GM23338 (cell line): ENCODE results near the gene TNFRSF4. TPM values are rescaled to one million over a fixed set of nuclear protein-coding genes. Genes with fewer than 3 reads are reported as not detected.

Source experiments
- ATAC-seq: fragments of 200-7000 bp; cut with Tn5 transposase; 3 replicates; pipeline ENCODE4 v1.9.1; 2020
- DNase-seq: peaks from one replicate; pipeline ENCODE4 v3.0.0-alpha.2; 2015; ENCODE audit warnings: low spot score
- H2AFZ ChIP-seq: fragments of 200-600 bp; sonication (generic); 2 replicates; pipeline ENCODE4 v1.8.0; 2016; ENCODE audit warnings: antibody characterized with exemption, mild to moderate bottlenecking, moderate library complexity
- H3F3A ChIP-seq: fragments of 200-600 bp; sonication (generic); replicated peaks from 2 replicates; pipeline ENCODE4 v1.8.0; 2017; ENCODE audit warnings: antibody characterized with exemption, mixed run types, low read depth
- H3K27ac ChIP-seq: fragments of 200-600 bp; sonication (generic); 2 replicates; pipeline ENCODE4 v1.6.1; 2016; ENCODE audit warnings: low read depth
- H3K27me3 ChIP-seq: fragments of 200-600 bp; sonication (generic); 2 replicates; pipeline ENCODE4 v1.8.0; 2016; ENCODE audit warnings: mild to moderate bottlenecking, mixed run types, moderate library complexity; ENCODE audit not compliant: insufficient read depth
- H3K36me3 ChIP-seq: fragments of 200-600 bp; sonication (generic); 2 replicates; pipeline ENCODE4 v1.8.0; 2016; ENCODE audit warnings: mild to moderate bottlenecking; ENCODE audit not compliant: insufficient read depth
- H3K4me1 ChIP-seq: fragments of 200-600 bp; sonication (generic); 2 replicates; pipeline ENCODE4 v1.8.0; 2016; ENCODE audit warnings: mild to moderate bottlenecking, moderate library complexity; ENCODE audit not compliant: insufficient read depth
- H3K4me2 ChIP-seq: fragments of 200-600 bp; sonication (generic); 2 replicates; pipeline ENCODE4 v1.7.1; 2017; ENCODE audit warnings: mixed run types
- H3K4me3 ChIP-seq: fragments of 200-600 bp; sonication (generic); 2 replicates; pipeline ENCODE4 v1.6.1; 2016; ENCODE audit warnings: mixed run types
- H3K79me2 ChIP-seq: fragments of 200-600 bp; sonication (generic); replicated peaks from 2 replicates; pipeline ENCODE4 v1.8.0; 2017; ENCODE audit warnings: mild to moderate bottlenecking; ENCODE audit not compliant: insufficient read depth
- H3K9me2 ChIP-seq: fragments of 200-600 bp; sonication (generic); 2 replicates; pipeline ENCODE4 v1.8.0; 2017; ENCODE audit not compliant: insufficient read depth
- H4K20me1 ChIP-seq: fragments of 200-600 bp; sonication (generic); replicated peaks from 2 replicates; pipeline ENCODE4 v1.8.0; 2017; ENCODE audit warnings: mild to moderate bottlenecking; ENCODE audit not compliant: insufficient read depth
- H3K27ac Mint-ChIP-seq: 2 replicates; pipeline ENCODE4 v1.8.0; 2020; ENCODE audit warnings: inconsistent platforms, mild to moderate bottlenecking, moderate library complexity, mixed read lengths
- H3K27me3 Mint-ChIP-seq: 3 replicates; pipeline ENCODE4 v1.8.0; 2022; ENCODE audit warnings: low read depth, mild to moderate bottlenecking, moderate library complexity, mixed read lengths, inconsistent platforms; ENCODE audit not compliant: insufficient read depth, poor library complexity
- H3K36me3 Mint-ChIP-seq: 3 replicates; pipeline ENCODE4 v1.8.0; 2021; ENCODE audit warnings: low read depth, mild to moderate bottlenecking, inconsistent platforms, moderate library complexity, mixed read lengths
- H3K4me1 Mint-ChIP-seq: 3 replicates; pipeline ENCODE4 v1.8.0; 2020; ENCODE audit warnings: mild to moderate bottlenecking, inconsistent platforms, mixed read lengths
- H3K4me3 Mint-ChIP-seq: 3 replicates; pipeline ENCODE4 v1.8.0; 2021; ENCODE audit warnings: moderate library complexity, mild to moderate bottlenecking, inconsistent platforms, mixed read lengths
- H3K9me3 Mint-ChIP-seq: 3 replicates; pipeline ENCODE4 v1.8.0; 2020; ENCODE audit warnings: moderate library complexity, mild to moderate bottlenecking, inconsistent platforms, mixed read lengths
- EZH2 ChIP-seq: fragments of 200-600 bp; sonication (generic); IDR thresholded peaks from one replicate; pipeline ENCODE4 v1.8.0; 2017; ENCODE audit warnings: antibody characterized with exemption, mild to moderate bottlenecking, low read depth; ENCODE audit not compliant: unreplicated experiment
- EZH2phosphoT487 ChIP-seq: fragments of 200-600 bp; sonication (generic); IDR thresholded peaks from one replicate; pipeline ENCODE4 v1.8.1; 2018; ENCODE audit warnings: antibody characterized with exemption; ENCODE audit not compliant: unreplicated experiment
- NANOG ChIP-seq: IDR thresholded peaks from 2 replicates; pipeline ENCODE4 v1.6.1; 2016; ENCODE audit warnings: antibody characterized with exemption, borderline replicate concordance
- STAT1 ChIP-seq: IDR thresholded peaks from one replicate; pipeline ENCODE4 v1.6.1; 2016; ENCODE audit warnings: antibody characterized with exemption; ENCODE audit not compliant: unreplicated experiment
- ZNF114 ChIP-seq: fragments of 250-450 bp; sonication (Bioruptor Pico); IDR thresholded peaks from 2 replicates; pipeline ENCODE4 v1.5.0; 2020; ENCODE audit warnings: mild to moderate bottlenecking, moderate library complexity
- ZNF331 ChIP-seq: fragments of 250-450 bp; sonication (Bioruptor Pico); IDR thresholded peaks from 2 replicates; pipeline ENCODE4 v1.5.0; 2020; ENCODE audit warnings: low read depth, mild to moderate bottlenecking, moderate library complexity
- polyA plus RNA-seq: library from polyadenylated mRNA; unstranded; fragments of >200 nt; fragmentation: Nextera tagmentation; extraction: Ambion mirVana; gene quantifications from 2 replicates; pipeline ENCODE4 v1.2.1, GENCODE V29; 2016
- total RNA-seq: library from RNA; depleted of rRNA; stranded (reverse); fragments of >200 nt; shearing (Covaris generic); gene quantifications from 2 replicates; pipeline ENCODE4 v1.2.3, GENCODE V29; 2014
- TF ChIP-seq, protein P1 (sequence below), 2 experiments: fragments of 200-600 bp in 1 of 2; sonication (generic) in 1 of 2; conservative IDR thresholded peaks; 2 replicates each; pipeline versions ENCODE4 v1.5.1 to v1.6.1; 2016 to 2017; ENCODE audit warnings: antibody characterized with exemption in 2 of 2, low read depth in 2 of 2, mild to moderate bottlenecking in 2 of 2, moderate library complexity in 1 of 2
- TF ChIP-seq, protein P2 (sequence below): IDR thresholded peaks from one replicate; pipeline ENCODE4 v1.6.1; 2018; ENCODE audit warnings: antibody characterized with exemption; ENCODE audit not compliant: unreplicated experiment

Gene TNFRSF4
- total and polyA plus RNA-seq, 2 experiments from 2014 or later: not detected

DNA sequence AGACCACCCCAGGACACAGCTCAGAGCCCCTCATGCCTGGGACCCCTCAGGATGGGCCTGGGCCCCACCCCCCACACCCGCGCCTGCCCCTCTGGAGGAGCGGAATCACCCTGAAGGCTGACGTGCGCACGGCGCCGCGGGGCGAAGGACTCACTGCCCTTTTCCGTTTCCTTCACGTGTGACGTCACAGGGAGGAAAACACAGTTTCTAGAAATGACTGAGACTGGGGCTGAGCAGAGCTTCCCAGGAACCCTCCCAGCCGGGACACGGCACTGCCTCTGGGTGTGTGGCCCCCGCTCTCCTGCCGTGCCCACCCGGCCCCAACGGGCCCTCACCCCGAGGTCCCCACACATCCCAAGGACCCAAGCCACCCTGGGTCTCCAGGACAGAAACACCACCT lies 5.4 kb upstream of the TNFRSF4 start (continued):
- TF ChIP-seq, protein P1, sequence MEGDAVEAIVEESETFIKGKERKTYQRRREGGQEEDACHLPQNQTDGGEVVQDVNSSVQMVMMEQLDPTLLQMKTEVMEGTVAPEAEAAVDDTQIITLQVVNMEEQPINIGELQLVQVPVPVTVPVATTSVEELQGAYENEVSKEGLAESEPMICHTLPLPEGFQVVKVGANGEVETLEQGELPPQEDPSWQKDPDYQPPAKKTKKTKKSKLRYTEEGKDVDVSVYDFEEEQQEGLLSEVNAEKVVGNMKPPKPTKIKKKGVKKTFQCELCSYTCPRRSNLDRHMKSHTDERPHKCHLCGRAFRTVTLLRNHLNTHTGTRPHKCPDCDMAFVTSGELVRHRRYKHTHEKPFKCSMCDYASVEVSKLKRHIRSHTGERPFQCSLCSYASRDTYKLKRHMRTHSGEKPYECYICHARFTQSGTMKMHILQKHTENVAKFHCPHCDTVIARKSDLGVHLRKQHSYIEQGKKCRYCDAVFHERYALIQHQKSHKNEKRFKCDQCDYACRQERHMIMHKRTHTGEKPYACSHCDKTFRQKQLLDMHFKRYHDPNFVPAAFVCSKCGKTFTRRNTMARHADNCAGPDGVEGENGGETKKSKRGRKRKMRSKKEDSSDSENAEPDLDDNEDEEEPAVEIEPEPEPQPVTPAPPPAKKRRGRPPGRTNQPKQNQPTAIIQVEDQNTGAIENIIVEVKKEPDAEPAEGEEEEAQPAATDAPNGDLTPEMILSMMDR (conservative IDR thresholded peaks at IDR 0.05; ENCODE audit: low read depth in 2 of 2): no peak
- TF ChIP-seq STAT1: no peak
- no peak for TF ChIP-seq EZH2
- TF ChIP-seq, protein P2, sequence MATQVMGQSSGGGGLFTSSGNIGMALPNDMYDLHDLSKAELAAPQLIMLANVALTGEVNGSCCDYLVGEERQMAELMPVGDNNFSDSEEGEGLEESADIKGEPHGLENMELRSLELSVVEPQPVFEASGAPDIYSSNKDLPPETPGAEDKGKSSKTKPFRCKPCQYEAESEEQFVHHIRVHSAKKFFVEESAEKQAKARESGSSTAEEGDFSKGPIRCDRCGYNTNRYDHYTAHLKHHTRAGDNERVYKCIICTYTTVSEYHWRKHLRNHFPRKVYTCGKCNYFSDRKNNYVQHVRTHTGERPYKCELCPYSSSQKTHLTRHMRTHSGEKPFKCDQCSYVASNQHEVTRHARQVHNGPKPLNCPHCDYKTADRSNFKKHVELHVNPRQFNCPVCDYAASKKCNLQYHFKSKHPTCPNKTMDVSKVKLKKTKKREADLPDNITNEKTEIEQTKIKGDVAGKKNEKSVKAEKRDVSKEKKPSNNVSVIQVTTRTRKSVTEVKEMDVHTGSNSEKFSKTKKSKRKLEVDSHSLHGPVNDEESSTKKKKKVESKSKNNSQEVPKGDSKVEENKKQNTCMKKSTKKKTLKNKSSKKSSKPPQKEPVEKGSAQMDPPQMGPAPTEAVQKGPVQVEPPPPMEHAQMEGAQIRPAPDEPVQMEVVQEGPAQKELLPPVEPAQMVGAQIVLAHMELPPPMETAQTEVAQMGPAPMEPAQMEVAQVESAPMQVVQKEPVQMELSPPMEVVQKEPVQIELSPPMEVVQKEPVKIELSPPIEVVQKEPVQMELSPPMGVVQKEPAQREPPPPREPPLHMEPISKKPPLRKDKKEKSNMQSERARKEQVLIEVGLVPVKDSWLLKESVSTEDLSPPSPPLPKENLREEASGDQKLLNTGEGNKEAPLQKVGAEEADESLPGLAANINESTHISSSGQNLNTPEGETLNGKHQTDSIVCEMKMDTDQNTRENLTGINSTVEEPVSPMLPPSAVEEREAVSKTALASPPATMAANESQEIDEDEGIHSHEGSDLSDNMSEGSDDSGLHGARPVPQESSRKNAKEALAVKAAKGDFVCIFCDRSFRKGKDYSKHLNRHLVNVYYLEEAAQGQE: no peak
- TF ChIP-seq ZNF331 (CRISPR knock-in tag): no peak
- no peak for TF ChIP-seq EZH2phosphoT487
- TF ChIP-seq ZNF114 (CRISPR knock-in tag): no peak
- TF ChIP-seq NANOG: no peak

DNA sequence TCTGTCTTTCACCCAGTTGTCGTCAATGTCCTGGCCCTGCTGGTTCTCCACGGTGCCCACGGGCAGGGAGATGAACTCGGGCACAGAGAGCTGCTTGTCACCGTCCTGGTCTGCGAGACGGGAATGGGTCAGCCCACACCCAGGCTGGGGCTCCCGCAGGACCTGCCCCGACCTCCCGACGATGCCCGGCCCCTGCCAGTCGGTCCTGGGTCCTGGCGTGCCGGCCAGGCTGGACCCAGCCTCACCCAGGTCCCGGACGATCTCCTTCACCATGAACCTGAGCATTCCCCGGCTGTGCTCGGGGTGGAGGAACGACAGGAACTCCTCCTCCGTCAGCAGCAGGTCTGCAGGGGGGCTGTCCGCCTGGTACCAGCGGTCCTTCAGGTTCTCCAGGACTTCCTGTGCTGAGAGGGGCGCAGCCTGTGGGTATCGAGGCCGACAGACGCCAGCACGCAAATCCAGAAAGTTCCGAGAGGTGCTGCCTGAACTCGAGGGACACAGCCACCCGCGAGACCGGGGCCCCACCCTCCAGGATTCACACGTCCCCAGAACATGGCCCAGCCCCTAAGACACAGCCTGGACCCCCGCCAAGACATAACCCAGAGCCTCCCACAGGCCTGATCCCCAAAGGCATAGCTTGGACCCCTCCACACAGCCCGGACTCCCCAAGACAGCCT lies 4.7 kb upstream of the TNFRSF4 start:
- DNase-seq (no peak), ATAC-seq (no peak)
- Mint-ChIP-seq H3K9me3 (no peaks in the 10 kb centered on the region), H3K4me1 (no peaks in the 10 kb centered on the region), H3K27me3 (peaks cover 12% of the 10 kb centered on the region), H3K4me3 (no peak overlapping the region), H3K27ac (no peak overlapping the region), H3K36me3 (peaks cover 30% of the 10 kb centered on the region)
- no peaks in the 10 kb centered on the region for H3K27me3 ChIP-seq
- no peak overlapping the region for H2AFZ ChIP-seq
- H3K4me3 ChIP-seq: no peak overlapping the region
- TF ChIP-seq EZH2phosphoT487: no peak
- H3K9me2 ChIP-seq: no peaks in the 10 kb centered on the region
- no peaks in the 10 kb centered on the region; the same call in 1 of the 2 replicates for H4K20me1 ChIP-seq
- peaks cover 7% of the 10 kb centered on the region; the same call in 1 of the 2 replicates for H3K36me3 ChIP-seq
- no peaks in the 10 kb centered on the region for H3K4me1 ChIP-seq
- H3K4me2 ChIP-seq: no peak overlapping the region
- no peak overlapping the region for H3K27ac ChIP-seq
- no peaks in the 10 kb centered on the region for H3K79me2 ChIP-seq
- no peaks in the 10 kb centered on the region for H3F3A ChIP-seq
